ENCODE data around the gene OR8B8. TPM values are rescaled to one million over a fixed set of nuclear protein-coding genes. Genes with fewer than 3 reads are reported as not detected.

OR8B8 gene
- not detected in 2 replicates for total RNA-seq

GRCh38 chr11:124445646-124446150 is at the start of gene OR8B8:
OR8B8 (minus strand) TSS chr11:124445696; CDS start chr11:124441085, 4,611 bp downstream.

GRCh38 chr11:124424384-124424921 is 21.0 kb downstream of the OR8B8 start, which contains the start of gene OR8B4:
OR8B4 (minus strand) TSS chr11:124424871; CDS start chr11:124424871, 0 bp downstream.

GRCh38 chr11:124398924-124399323 is 46.6 kb downstream of the OR8B8 start, which contains the start of gene OR8B3:
OR8B3 (minus strand) TSS chr11:124399024; CDS start chr11:124397351, 1,673 bp downstream.

Other genes with a start within 250 kb of the OR8B8 start
- not detected in 2 replicates for gene OR8G1, start 204.6 kb downstream of the OR8B8 start, total RNA-seq
- gene OR8G5, start 189.3 kb downstream of the OR8B8 start, total RNA-seq: not detected in 2 replicates
- not detected in 2 replicates for gene OR8D1, start 131.7 kb downstream of the OR8B8 start, total RNA-seq
- not detected in 2 replicates for gene OR8D2, start 125.5 kb downstream of the OR8B8 start, total RNA-seq
- not detected in 2 replicates for gene OR8B2, start 61.2 kb downstream of the OR8B8 start, total RNA-seq
- gene OR8B3, start 46.7 kb downstream of the OR8B8 start, total RNA-seq: not detected in 2 replicates
- gene OR8B4, start 20.8 kb downstream of the OR8B8 start, total RNA-seq: not detected in 2 replicates
- not detected in 2 replicates for gene OR8B12, start 98.0 kb upstream of the OR8B8 start, total RNA-seq
- gene OR8A1, start 124.3 kb upstream of the OR8B8 start, total RNA-seq: not detected in 2 replicates
- gene PANX3, start 165.7 kb upstream of the OR8B8 start, total RNA-seq: not detected in 2 replicates
- 17.8 and 24.1 TPM in 2 replicates for gene TBRG1, start 177.2 kb upstream of the OR8B8 start, total RNA-seq
- 5.2 and 16.9 TPM in 2 replicates for gene SIAE, start 228.0 kb upstream of the OR8B8 start, total RNA-seq
- gene SPA17, start 228.2 kb upstream of the OR8B8 start, total RNA-seq: 4.2 and 12.9 TPM in 2 replicates

Data from mesangial cell (primary cell).